D721Med (cell line): ENCODE results near the gene GCAT.
"Not testable (repeated sequence)": the region's sequence is repeated elsewhere in the genome, so short reads cannot be mapped to it uniquely, and the experiment has no call there.

Experiments used
- DNase-seq: peaks from one replicate; pipeline ENCODE4 v3.0.0; 2011; ENCODE audit warnings: low spot score; ENCODE audit not compliant: insufficient read length
- FAIRE-seq: peaks from 2 replicates; lab custom pipeline; 2011; peaks lifted over from hg19 to GRCh38; lab: Jason Lieb, UNC
- TF ChIP-seq, protein P1 (sequence below): IDR thresholded peaks from 2 replicates; pipeline ENCODE4 v1.5.1; 2012; ENCODE audit warnings: mild to moderate bottlenecking, control low read depth; ENCODE audit not compliant: insufficient read depth; ENCODE audit errors: missing control alignments

Gene GCAT

GRCh38 chr22:37797874-37798500, 9.7 kb upstream of the GCAT start:
- TF ChIP-seq, protein P1, sequence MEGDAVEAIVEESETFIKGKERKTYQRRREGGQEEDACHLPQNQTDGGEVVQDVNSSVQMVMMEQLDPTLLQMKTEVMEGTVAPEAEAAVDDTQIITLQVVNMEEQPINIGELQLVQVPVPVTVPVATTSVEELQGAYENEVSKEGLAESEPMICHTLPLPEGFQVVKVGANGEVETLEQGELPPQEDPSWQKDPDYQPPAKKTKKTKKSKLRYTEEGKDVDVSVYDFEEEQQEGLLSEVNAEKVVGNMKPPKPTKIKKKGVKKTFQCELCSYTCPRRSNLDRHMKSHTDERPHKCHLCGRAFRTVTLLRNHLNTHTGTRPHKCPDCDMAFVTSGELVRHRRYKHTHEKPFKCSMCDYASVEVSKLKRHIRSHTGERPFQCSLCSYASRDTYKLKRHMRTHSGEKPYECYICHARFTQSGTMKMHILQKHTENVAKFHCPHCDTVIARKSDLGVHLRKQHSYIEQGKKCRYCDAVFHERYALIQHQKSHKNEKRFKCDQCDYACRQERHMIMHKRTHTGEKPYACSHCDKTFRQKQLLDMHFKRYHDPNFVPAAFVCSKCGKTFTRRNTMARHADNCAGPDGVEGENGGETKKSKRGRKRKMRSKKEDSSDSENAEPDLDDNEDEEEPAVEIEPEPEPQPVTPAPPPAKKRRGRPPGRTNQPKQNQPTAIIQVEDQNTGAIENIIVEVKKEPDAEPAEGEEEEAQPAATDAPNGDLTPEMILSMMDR, result no peak
- DNase-seq (no peak), FAIRE-seq (no peak)

- not testable (repeated sequence) for FAIRE-seq, DNase-seq
Measured at GRCh38 chr22:37799979-37800378, 7.8 kb upstream of the GCAT start.

DNA sequence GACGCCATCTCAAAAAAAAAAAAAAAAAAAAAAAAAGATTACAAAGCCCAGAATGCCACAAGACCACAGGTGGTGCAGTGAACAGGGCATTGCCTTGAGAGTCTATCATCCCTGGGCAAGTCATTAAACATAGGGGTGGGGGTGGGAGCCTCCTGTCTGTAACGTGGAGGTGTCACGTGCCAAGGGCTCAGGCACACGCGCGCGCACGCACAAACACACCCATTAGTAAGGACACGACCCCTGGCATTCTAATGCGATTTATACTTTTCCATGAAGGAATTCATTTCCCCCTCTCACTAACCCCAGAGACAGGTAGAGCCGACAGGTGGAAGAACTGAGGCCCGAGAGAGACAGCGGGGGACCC, 5.8 kb upstream of the GCAT start:
- DNase-seq, result peak; percentile 15
- FAIRE-seq, result no peak
- TF ChIP-seq, protein P1, result no peak

GRCh38 chr22:37802310-37803194, 5.2 kb upstream of the GCAT start:
- TF ChIP-seq, protein P1, result no peak
- DNase-seq (peak; percentile 63), FAIRE-seq (no peak)

GRCh38 chr22:37803195-37803638, 4.5 kb upstream of the GCAT start:
- TF ChIP-seq, protein P1, result no peak
- FAIRE-seq (no peak), DNase-seq (peak; percentile 8)

DNA sequence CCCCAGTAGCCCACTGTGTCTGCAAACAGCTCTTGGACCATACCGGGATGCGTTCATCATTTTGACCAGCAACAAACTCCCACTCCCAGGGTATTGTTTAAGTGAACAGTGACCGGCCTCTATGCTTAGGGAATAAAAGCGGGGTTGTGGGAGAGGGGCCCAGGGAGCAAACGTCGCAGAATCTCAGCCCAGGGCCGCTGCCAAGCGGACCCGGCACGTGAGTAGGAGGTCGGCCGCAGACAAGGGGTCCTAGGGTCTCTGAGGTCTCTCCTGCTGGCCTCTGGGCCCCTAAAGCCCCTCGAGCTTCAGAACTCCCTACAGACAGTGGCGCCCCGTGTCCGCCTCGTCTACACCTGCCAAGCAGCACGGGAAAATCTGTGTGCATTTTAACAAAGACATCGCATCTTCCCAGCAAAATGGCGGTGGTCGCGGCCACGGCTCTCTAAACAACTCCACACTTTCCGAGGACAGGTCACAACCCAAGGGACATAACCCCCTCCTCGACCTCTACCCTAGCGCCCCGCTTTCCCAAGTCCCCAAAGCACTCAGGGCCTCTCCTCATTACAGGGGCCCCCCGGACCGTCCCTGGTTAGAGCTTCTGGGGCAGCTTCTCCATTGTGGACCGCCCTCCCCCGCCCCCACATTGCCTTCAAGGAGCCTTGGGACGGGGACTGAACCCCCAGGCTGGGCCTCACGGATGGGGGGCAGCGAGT, 3.9 kb upstream of the GCAT start:
- TF ChIP-seq, protein P1, result no peak
- FAIRE-seq, result no peak
- DNase-seq, result peak; percentile 3

GRCh38 chr22:37804352-37804880, 3.3 kb upstream of the GCAT start:
- DNase-seq, result peak; percentile 0
- TF ChIP-seq, protein P1, result no peak
- no peak for FAIRE-seq
